ENCODE data around the gene THSD4. TPM values are rescaled to one million over a fixed set of nuclear protein-coding genes. Genes with fewer than 3 reads are reported as not detected.

The THSD4 gene
- total RNA-seq, 2 experiments from 2014 or later, result not detected

DNA sequence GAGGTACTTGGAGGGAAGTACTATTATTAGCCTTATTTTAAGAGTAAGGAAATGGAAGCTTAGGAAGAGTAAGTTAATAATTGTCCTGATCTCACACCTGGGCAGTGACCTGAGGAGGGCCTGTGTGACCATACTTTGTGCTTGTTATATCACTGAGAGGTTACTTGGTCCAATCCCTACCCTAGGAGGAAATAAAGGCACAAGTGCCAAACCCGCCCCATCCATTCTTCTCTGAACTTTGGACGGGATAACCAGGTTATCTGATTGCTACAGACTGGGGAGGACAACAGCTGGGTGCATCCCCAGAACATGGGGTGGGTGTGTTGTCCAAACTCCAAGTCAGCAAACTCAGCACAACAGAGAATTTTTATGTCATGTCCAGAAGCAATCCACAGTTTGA, 617.4 kb downstream of the THSD4 start:
- Histone ChIP-seq H3K27me3 (ENCODE audit: control insufficient read depth in 1 of 2, insufficient read depth in 2 of 2, low read length in 2 of 2) (peaks cover 0 to 10% of the 10 kb centered on the region in 2 experiments), H3K4me3 (ENCODE audit: low read length) (no peak overlapping the region), H3K4me1 (ENCODE audit: insufficient read depth, low read length) (no peaks in the 10 kb centered on the region), H3K9me3 (ENCODE audit: control insufficient read depth in 1 of 2, insufficient read depth in 1 of 2, low read length in 2 of 2) (no peaks in the 10 kb centered on the region), H3K27ac (ENCODE audit: low read depth in 1 of 2, low read length in 2 of 2) (no peak overlapping the region), H3K36me3 (ENCODE audit: insufficient read depth, low read length) (no peaks in the 10 kb centered on the region)
- ChIA-PET POLR2A (no interaction called here), CTCF (no interaction called here)
- Mint-ChIP-seq H3K4me3 (no peak overlapping the region), H3K9me3 (no peaks in the 10 kb centered on the region), H3K27me3 (peaks cover 32% of the 10 kb centered on the region), H3K27ac (no peak overlapping the region), H3K4me1 (ENCODE audit: low read depth) (no peaks in the 10 kb centered on the region), H3K36me3 (ENCODE audit: low read depth) (no peaks in the 10 kb centered on the region)
- TF ChIP-seq, protein P1, sequence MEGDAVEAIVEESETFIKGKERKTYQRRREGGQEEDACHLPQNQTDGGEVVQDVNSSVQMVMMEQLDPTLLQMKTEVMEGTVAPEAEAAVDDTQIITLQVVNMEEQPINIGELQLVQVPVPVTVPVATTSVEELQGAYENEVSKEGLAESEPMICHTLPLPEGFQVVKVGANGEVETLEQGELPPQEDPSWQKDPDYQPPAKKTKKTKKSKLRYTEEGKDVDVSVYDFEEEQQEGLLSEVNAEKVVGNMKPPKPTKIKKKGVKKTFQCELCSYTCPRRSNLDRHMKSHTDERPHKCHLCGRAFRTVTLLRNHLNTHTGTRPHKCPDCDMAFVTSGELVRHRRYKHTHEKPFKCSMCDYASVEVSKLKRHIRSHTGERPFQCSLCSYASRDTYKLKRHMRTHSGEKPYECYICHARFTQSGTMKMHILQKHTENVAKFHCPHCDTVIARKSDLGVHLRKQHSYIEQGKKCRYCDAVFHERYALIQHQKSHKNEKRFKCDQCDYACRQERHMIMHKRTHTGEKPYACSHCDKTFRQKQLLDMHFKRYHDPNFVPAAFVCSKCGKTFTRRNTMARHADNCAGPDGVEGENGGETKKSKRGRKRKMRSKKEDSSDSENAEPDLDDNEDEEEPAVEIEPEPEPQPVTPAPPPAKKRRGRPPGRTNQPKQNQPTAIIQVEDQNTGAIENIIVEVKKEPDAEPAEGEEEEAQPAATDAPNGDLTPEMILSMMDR (IDR thresholded peaks at IDR 0.05), result no peak
- DNase-seq, result no peak
- no peak for ATAC-seq (ENCODE audit: poor library complexity)
- intact Hi-C loops (cut with DNase I, micrococcal nuclease), result loop anchor here in 1 of 2 experiments (5.0 kb wide), 1 partner anchor 345 kb away; no protein-coding TSS in a partner anchor

DNA sequence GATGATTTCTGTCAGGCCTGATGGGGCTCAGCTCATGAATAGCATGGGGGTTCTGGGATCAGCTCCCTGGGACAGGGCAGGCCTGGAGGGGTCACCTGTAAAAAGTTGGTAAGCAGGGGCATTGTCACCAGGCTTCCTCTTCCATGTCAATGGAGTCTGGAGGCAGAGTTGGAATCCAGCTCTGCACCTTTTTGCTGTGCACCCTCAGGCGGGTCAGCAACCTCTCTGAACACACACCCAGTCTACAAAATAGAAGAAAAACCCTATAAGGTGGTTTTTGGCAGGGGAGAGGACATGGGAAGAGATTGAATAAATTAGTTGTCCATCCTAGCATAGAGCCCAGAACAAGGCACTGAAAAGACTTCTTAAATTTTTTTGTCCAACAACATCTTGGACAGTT, 617.9 kb downstream of the THSD4 start:
- CTCF ChIA-PET, result no interaction called here

DNA sequence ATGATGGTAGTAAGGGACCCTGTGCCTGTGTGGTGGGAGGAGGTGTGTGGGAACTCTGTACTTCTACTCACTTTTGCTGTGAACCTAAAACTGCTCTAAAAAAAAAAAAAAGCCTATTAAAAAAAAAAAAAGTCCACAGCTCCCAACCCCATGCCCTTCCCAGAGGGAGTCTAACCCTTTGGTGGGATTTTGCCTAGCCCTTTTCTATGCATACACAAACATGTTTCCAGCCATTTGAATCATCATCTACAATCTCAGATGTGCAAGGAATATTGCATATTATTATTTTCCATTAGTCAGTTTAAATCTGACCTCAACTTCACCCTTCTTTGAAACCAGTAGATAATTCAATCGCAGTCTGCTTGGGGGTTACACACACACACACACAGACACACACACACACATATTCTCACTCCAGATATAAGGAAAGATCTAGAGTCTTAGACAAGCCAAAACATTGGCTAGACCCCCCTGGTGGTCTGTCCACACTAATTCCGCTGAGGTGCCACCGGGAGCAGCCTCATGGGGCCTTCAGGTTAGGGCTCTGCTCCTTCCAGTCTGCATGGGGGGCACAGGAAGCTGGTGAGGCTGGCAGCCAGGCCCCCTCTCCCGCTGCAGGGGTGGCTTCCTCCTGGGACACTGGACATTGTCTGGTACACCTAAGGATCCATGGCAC, 619.6 kb downstream of the THSD4 start:
- ATAC-seq (ENCODE audit: poor library complexity), result no peak
- CTCF ChIA-PET, result no interaction called here
- H3K9me3 Mint-ChIP-seq, result no peaks in the 10 kb centered on the region
- Histone ChIP-seq H3K9me3 (ENCODE audit: control insufficient read depth in 1 of 2, insufficient read depth in 1 of 2, low read length in 2 of 2) (no peaks in the 10 kb centered on the region), H3K27ac (ENCODE audit: low read depth in 1 of 2, low read length in 2 of 2) (no peak overlapping the region), H3K27me3 (ENCODE audit: control insufficient read depth in 1 of 2, insufficient read depth in 2 of 2, low read length in 2 of 2) (peaks cover 0 to 10% of the 10 kb centered on the region in 2 experiments), H3K4me3 (ENCODE audit: low read length) (no peak overlapping the region), H3K36me3 (ENCODE audit: insufficient read depth, low read length) (no peaks in the 10 kb centered on the region), H3K4me1 (ENCODE audit: insufficient read depth, low read length) (no peaks in the 10 kb centered on the region)
- no peaks in the 10 kb centered on the region for H3K4me1 Mint-ChIP-seq (ENCODE audit: low read depth)
- TF ChIP-seq, protein P1 (IDR thresholded peaks at IDR 0.05), result no peak
- H3K27me3 Mint-ChIP-seq, result peaks cover 32% of the 10 kb centered on the region
- POLR2A ChIA-PET, result no interaction called here
- H3K27ac Mint-ChIP-seq, result no peak overlapping the region
- H3K4me3 Mint-ChIP-seq, result no peak overlapping the region
- no peak for DNase-seq
- no peaks in the 10 kb centered on the region for H3K36me3 Mint-ChIP-seq (ENCODE audit: low read depth)
- intact Hi-C loops (cut with DNase I, micrococcal nuclease), result loop anchor here in 1 of 2 experiments (5.0 kb wide), 1 partner anchor 348 kb away; no protein-coding TSS in a partner anchor

More for the DNA sequence above, 617.9 kb downstream of the THSD4 start:
- DNase-seq, result no peak
- no peak for ATAC-seq (ENCODE audit: poor library complexity)
- H3K27me3 Mint-ChIP-seq, result peaks cover 32% of the 10 kb centered on the region
- no peak overlapping the region for H3K27ac ChIP-seq (ENCODE audit: low read depth in 1 of 2, low read length in 2 of 2)
- H3K4me1 ChIP-seq (ENCODE audit: insufficient read depth, low read length), result no peaks in the 10 kb centered on the region
- H3K9me3 Mint-ChIP-seq, result no peaks in the 10 kb centered on the region
- no peaks in the 10 kb centered on the region for H3K4me1 Mint-ChIP-seq (ENCODE audit: low read depth)
- POLR2A ChIA-PET, result no interaction called here
- H3K9me3 ChIP-seq (ENCODE audit: control insufficient read depth in 1 of 2, insufficient read depth in 1 of 2, low read length in 2 of 2), result no peaks in the 10 kb centered on the region
- H3K36me3 ChIP-seq (ENCODE audit: insufficient read depth, low read length), result no peaks in the 10 kb centered on the region
- H3K4me3 Mint-ChIP-seq, result no peak overlapping the region
- intact Hi-C loops (cut with DNase I, micrococcal nuclease), result loop anchor here in 1 of 2 experiments (5.0 kb wide), 1 partner anchor 346 kb away; no protein-coding TSS in a partner anchor
- H3K27ac Mint-ChIP-seq, result no peak overlapping the region
- no peak overlapping the region for H3K4me3 ChIP-seq (ENCODE audit: low read length)
- H3K36me3 Mint-ChIP-seq (ENCODE audit: low read depth), result no peaks in the 10 kb centered on the region
- TF ChIP-seq, protein P1 (IDR thresholded peaks at IDR 0.05), result no peak
- peaks cover 0 to 10% of the 10 kb centered on the region in 2 experiments for H3K27me3 ChIP-seq (ENCODE audit: control insufficient read depth in 1 of 2, insufficient read depth in 2 of 2, low read length in 2 of 2)

All from CD4-positive, alpha-beta T cell (primary cell).